GM23338 (cell line): ENCODE measurements around the gene WDR93. TPM values are rescaled to one million over a fixed set of nuclear protein-coding genes. Genes with fewer than 3 reads are reported as not detected.

Experiments used
- ATAC-seq: fragments of 200-7000 bp; cut with Tn5 transposase; 3 replicates; pipeline ENCODE4 v1.9.1; 2020
- DNase-seq: peaks from one replicate; pipeline ENCODE4 v3.0.0-alpha.2; 2015; ENCODE audit warnings: low spot score
- H2AFZ ChIP-seq: fragments of 200-600 bp; sonication (generic); 2 replicates; pipeline ENCODE4 v1.8.0; 2016; ENCODE audit warnings: antibody characterized with exemption, mild to moderate bottlenecking, moderate library complexity
- H3F3A ChIP-seq: fragments of 200-600 bp; sonication (generic); replicated peaks from 2 replicates; pipeline ENCODE4 v1.8.0; 2017; ENCODE audit warnings: antibody characterized with exemption, mixed run types, low read depth
- H3K27ac ChIP-seq: fragments of 200-600 bp; sonication (generic); 2 replicates; pipeline ENCODE4 v1.6.1; 2016; ENCODE audit warnings: low read depth
- H3K27me3 ChIP-seq: fragments of 200-600 bp; sonication (generic); 2 replicates; pipeline ENCODE4 v1.8.0; 2016; ENCODE audit warnings: mild to moderate bottlenecking, mixed run types, moderate library complexity; ENCODE audit not compliant: insufficient read depth
- H3K36me3 ChIP-seq: fragments of 200-600 bp; sonication (generic); 2 replicates; pipeline ENCODE4 v1.8.0; 2016; ENCODE audit warnings: mild to moderate bottlenecking; ENCODE audit not compliant: insufficient read depth
- H3K4me1 ChIP-seq: fragments of 200-600 bp; sonication (generic); 2 replicates; pipeline ENCODE4 v1.8.0; 2016; ENCODE audit warnings: mild to moderate bottlenecking, moderate library complexity; ENCODE audit not compliant: insufficient read depth
- H3K4me2 ChIP-seq: fragments of 200-600 bp; sonication (generic); 2 replicates; pipeline ENCODE4 v1.7.1; 2017; ENCODE audit warnings: mixed run types
- H3K4me3 ChIP-seq: fragments of 200-600 bp; sonication (generic); 2 replicates; pipeline ENCODE4 v1.6.1; 2016; ENCODE audit warnings: mixed run types
- H3K79me2 ChIP-seq: fragments of 200-600 bp; sonication (generic); replicated peaks from 2 replicates; pipeline ENCODE4 v1.8.0; 2017; ENCODE audit warnings: mild to moderate bottlenecking; ENCODE audit not compliant: insufficient read depth
- H3K9me2 ChIP-seq: fragments of 200-600 bp; sonication (generic); 2 replicates; pipeline ENCODE4 v1.8.0; 2017; ENCODE audit not compliant: insufficient read depth
- H4K20me1 ChIP-seq: fragments of 200-600 bp; sonication (generic); replicated peaks from 2 replicates; pipeline ENCODE4 v1.8.0; 2017; ENCODE audit warnings: mild to moderate bottlenecking; ENCODE audit not compliant: insufficient read depth
- H3K27ac Mint-ChIP-seq: 2 replicates; pipeline ENCODE4 v1.8.0; 2020; ENCODE audit warnings: inconsistent platforms, mild to moderate bottlenecking, moderate library complexity, mixed read lengths
- H3K27me3 Mint-ChIP-seq: 3 replicates; pipeline ENCODE4 v1.8.0; 2022; ENCODE audit warnings: low read depth, mild to moderate bottlenecking, moderate library complexity, mixed read lengths, inconsistent platforms; ENCODE audit not compliant: insufficient read depth, poor library complexity
- H3K36me3 Mint-ChIP-seq: 3 replicates; pipeline ENCODE4 v1.8.0; 2021; ENCODE audit warnings: low read depth, mild to moderate bottlenecking, inconsistent platforms, moderate library complexity, mixed read lengths
- H3K4me1 Mint-ChIP-seq: 3 replicates; pipeline ENCODE4 v1.8.0; 2020; ENCODE audit warnings: mild to moderate bottlenecking, inconsistent platforms, mixed read lengths
- H3K4me3 Mint-ChIP-seq: 3 replicates; pipeline ENCODE4 v1.8.0; 2021; ENCODE audit warnings: moderate library complexity, mild to moderate bottlenecking, inconsistent platforms, mixed read lengths
- H3K9me3 Mint-ChIP-seq: 3 replicates; pipeline ENCODE4 v1.8.0; 2020; ENCODE audit warnings: moderate library complexity, mild to moderate bottlenecking, inconsistent platforms, mixed read lengths
- CREB1 ChIP-seq: fragments of 250-450 bp; sonication (Bioruptor Pico); IDR thresholded peaks from 2 replicates; pipeline ENCODE4 v1.5.0; 2020; ENCODE audit warnings: low read depth, mild to moderate bottlenecking, moderate library complexity
- CTCF ChIP-seq, 2 experiments: fragments of 200-600 bp in 1 of 2; sonication (generic) in 1 of 2; conservative IDR thresholded peaks; 2 replicates each; pipeline versions ENCODE4 v1.5.1 to v1.6.1; 2016 to 2017; ENCODE audit warnings: antibody characterized with exemption in 2 of 2, low read depth in 2 of 2, mild to moderate bottlenecking in 2 of 2, moderate library complexity in 1 of 2
- ETS1 ChIP-seq: IDR thresholded peaks from 2 replicates; pipeline ENCODE4 v1.6.1; 2016; ENCODE audit warnings: antibody characterized with exemption
- EZH2 ChIP-seq: fragments of 200-600 bp; sonication (generic); IDR thresholded peaks from one replicate; pipeline ENCODE4 v1.8.0; 2017; ENCODE audit warnings: antibody characterized with exemption, mild to moderate bottlenecking, low read depth; ENCODE audit not compliant: unreplicated experiment
- EZH2phosphoT487 ChIP-seq: fragments of 200-600 bp; sonication (generic); IDR thresholded peaks from one replicate; pipeline ENCODE4 v1.8.1; 2018; ENCODE audit warnings: antibody characterized with exemption; ENCODE audit not compliant: unreplicated experiment
- JUNB ChIP-seq: IDR thresholded peaks from one replicate; pipeline ENCODE4 v1.6.1; 2016; ENCODE audit warnings: antibody characterized with exemption; ENCODE audit not compliant: unreplicated experiment
- NANOG ChIP-seq: IDR thresholded peaks from 2 replicates; pipeline ENCODE4 v1.6.1; 2016; ENCODE audit warnings: antibody characterized with exemption, borderline replicate concordance
- POLR2AphosphoS5 ChIP-seq: IDR thresholded peaks from 2 replicates; pipeline ENCODE4 v1.6.1; 2016; ENCODE audit warnings: antibody characterized with exemption, low read depth
- REST ChIP-seq: IDR thresholded peaks from one replicate; pipeline ENCODE4 v1.6.1; 2018; ENCODE audit warnings: antibody characterized with exemption; ENCODE audit not compliant: unreplicated experiment
- STAT1 ChIP-seq: IDR thresholded peaks from one replicate; pipeline ENCODE4 v1.6.1; 2016; ENCODE audit warnings: antibody characterized with exemption; ENCODE audit not compliant: unreplicated experiment
- ZNF114 ChIP-seq: fragments of 250-450 bp; sonication (Bioruptor Pico); IDR thresholded peaks from 2 replicates; pipeline ENCODE4 v1.5.0; 2020; ENCODE audit warnings: mild to moderate bottlenecking, moderate library complexity
- ZNF331 ChIP-seq: fragments of 250-450 bp; sonication (Bioruptor Pico); IDR thresholded peaks from 2 replicates; pipeline ENCODE4 v1.5.0; 2020; ENCODE audit warnings: low read depth, mild to moderate bottlenecking, moderate library complexity
- ZNF462 ChIP-seq: fragments of 250-450 bp; sonication (Bioruptor Pico); IDR thresholded peaks from 2 replicates; pipeline ENCODE4 v1.5.0; 2020; ENCODE audit warnings: mild to moderate bottlenecking, moderate library complexity
- polyA plus RNA-seq: library from polyadenylated mRNA; unstranded; fragments of >200 nt; fragmentation: Nextera tagmentation; extraction: Ambion mirVana; gene quantifications from 2 replicates; pipeline ENCODE4 v1.2.1, GENCODE V29; 2016
- total RNA-seq: library from RNA; depleted of rRNA; stranded (reverse); fragments of >200 nt; shearing (Covaris generic); gene quantifications from 2 replicates; pipeline ENCODE4 v1.2.3, GENCODE V29; 2014

Gene WDR93
- total and polyA plus RNA-seq, 2 experiments from 2014 or later = 0.14 TPM; not detected in 1

GRCh38 chr15:89723031-89723430 is 32.4 kb downstream of the WDR93 start:
- no peak overlapping the region for H3K27ac Mint-ChIP-seq
- peaks cover 3% of the 10 kb centered on the region; the same call in 2 of the 3 replicates for H3K9me3 Mint-ChIP-seq

More at GRCh38 chr15:89723031-89723430, 32.4 kb downstream of the WDR93 start:
- Histone ChIP-seq H3K4me1 (no peaks in the 10 kb centered on the region), H4K20me1 (no peaks in the 10 kb centered on the region), H3K4me2 (no peak overlapping the region), H3F3A (no peaks in the 10 kb centered on the region), H3K36me3 (no peaks in the 10 kb centered on the region), H3K9me2 (no peaks in the 10 kb centered on the region), H3K79me2 (no peaks in the 10 kb centered on the region), H3K27me3 (no peaks in the 10 kb centered on the region), H3K4me3 (no peak overlapping the region), H2AFZ (no peak overlapping the region), H3K27ac (no peak overlapping the region)
- Mint-ChIP-seq H3K4me1 (no peaks in the 10 kb centered on the region), H3K4me3 (no peak overlapping the region), H3K36me3 (no peaks in the 10 kb centered on the region), H3K27me3 (peaks cover 5% of the 10 kb centered on the region)
- DNase-seq (no peak), ATAC-seq (no peak)
- TF ChIP-seq JUNB (no peak), ETS1 (no peak), CREB1 (CRISPR knock-in tag) (no peak), EZH2phosphoT487 (no peak), CTCF (conservative IDR thresholded peaks at IDR 0.05; ENCODE audit: low read depth in 2 of 2) (no peak), ZNF331 (CRISPR knock-in tag) (no peak), STAT1 (no peak), REST (no peak), NANOG (no peak), ZNF114 (no peak), ZNF462 (CRISPR knock-in tag) (no peak), EZH2 (no peak), POLR2AphosphoS5 (no peak)
